Tibial nerve (tissue), 4 donors: ENCODE measurements around the gene GRM4.
"Not testable (repeated sequence)": the region's sequence is repeated elsewhere in the genome, so short reads cannot be mapped to it uniquely, and the experiment has no call there.

Experiments
- EP300 ChIP-seq, 2 donors: sonication (generic); formaldehyde crosslinking; IDR thresholded peaks; one replicate each; pipeline ENCODE4 v1.6.1; 2017; ENCODE audit warnings: antibody characterized with exemption in 2 of 2, mild to moderate bottlenecking in 1 of 2
- TF ChIP-seq, protein P1 (sequence below), 5 experiments: fragments of 200-600 bp in 3 of 5; fragments of 450-650 bp in 2 of 5; sonication (generic) in 3 of 5; IDR thresholded peaks; one replicate each; pipeline ENCODE4 v1.5.1; 2016 to 2019; ENCODE audit warnings: antibody characterized with exemption in 5 of 5, mild to moderate bottlenecking in 3 of 5, moderate library complexity in 2 of 5

DNA sequence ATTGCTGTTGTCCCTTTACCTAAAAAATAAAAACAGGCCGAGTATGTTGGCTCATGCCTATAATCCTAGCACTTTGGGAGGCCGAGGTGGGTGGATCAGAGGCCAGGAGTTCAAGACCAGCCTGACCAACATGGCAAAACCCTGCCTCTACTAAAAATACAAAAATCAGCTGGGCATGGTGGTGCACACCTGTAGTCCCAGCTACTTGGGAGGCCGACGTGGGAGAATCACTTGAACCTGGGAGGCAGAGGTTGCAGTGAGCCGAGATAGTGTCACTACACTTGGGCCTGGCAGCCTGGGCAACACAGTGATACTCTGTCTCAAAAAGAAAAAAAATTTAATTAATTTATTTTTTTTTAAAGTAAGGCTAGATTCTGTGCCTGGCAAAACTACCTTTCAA, 38.8 kb upstream of the GRM4 start:
- TF ChIP-seq, protein P1, sequence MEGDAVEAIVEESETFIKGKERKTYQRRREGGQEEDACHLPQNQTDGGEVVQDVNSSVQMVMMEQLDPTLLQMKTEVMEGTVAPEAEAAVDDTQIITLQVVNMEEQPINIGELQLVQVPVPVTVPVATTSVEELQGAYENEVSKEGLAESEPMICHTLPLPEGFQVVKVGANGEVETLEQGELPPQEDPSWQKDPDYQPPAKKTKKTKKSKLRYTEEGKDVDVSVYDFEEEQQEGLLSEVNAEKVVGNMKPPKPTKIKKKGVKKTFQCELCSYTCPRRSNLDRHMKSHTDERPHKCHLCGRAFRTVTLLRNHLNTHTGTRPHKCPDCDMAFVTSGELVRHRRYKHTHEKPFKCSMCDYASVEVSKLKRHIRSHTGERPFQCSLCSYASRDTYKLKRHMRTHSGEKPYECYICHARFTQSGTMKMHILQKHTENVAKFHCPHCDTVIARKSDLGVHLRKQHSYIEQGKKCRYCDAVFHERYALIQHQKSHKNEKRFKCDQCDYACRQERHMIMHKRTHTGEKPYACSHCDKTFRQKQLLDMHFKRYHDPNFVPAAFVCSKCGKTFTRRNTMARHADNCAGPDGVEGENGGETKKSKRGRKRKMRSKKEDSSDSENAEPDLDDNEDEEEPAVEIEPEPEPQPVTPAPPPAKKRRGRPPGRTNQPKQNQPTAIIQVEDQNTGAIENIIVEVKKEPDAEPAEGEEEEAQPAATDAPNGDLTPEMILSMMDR (IDR thresholded peaks at IDR 0.05) = not testable (repeated sequence)
- TF ChIP-seq EP300 (IDR thresholded peaks at IDR 0.05) = not testable (repeated sequence)
